Activated T-cell treated with anti-CD3 and anti-CD28 coated beads, Interleukin-2, amount 50 U/mL, for 48 hours (primary cell): ENCODE data around the gene ROR2.
A peak's percentile ranks its signal among the peaks of the same experiment; 100 is the strongest.

ENCODE experiments used
- DNase-seq, 2 experiments: peaks; one replicate each; pipeline ENCODE4 v3.0.0-alpha.2; 2020

ROR2 gene

DNA sequence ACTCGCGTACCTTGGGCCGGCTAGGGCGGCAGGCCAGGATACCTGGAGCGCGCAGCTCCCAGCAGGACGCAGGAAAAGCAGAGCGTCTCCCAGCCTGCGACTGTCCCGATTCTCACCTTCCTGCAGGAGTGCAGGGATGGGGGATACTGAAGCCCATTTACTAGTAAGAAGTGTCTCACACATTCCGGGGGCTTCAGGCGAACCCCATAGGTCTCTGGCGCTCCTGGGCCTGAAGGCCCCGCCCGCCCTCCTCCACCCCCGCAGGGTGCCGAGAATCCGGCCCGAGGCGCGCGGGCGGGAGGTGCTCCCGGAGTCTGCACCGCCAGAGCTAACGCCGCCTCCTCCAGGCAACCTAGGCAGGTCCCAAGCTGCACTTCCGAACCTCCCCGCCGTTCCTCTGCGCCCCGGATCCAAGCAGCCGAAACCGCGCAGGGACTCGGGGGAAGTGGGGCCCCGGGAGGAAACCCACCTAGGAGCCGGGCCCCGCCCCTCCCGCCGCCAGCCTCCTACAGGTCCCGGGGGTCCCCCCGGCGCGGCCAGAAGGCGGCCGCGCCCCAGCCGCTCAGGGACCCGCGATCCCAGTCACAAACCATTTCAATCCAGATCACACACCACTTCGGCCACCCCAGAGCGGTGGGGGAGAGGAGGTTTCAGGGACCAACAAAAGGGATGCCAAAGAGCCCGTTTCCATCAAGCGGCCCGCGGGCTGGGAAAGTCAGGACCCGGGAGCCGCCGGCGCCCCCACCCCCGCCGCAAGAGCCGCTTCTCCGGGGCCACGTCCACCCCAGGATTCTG lies 1.2 kb downstream of the ROR2 start:
- peak; percentile 43 to 51 for DNase-seq

DNA sequence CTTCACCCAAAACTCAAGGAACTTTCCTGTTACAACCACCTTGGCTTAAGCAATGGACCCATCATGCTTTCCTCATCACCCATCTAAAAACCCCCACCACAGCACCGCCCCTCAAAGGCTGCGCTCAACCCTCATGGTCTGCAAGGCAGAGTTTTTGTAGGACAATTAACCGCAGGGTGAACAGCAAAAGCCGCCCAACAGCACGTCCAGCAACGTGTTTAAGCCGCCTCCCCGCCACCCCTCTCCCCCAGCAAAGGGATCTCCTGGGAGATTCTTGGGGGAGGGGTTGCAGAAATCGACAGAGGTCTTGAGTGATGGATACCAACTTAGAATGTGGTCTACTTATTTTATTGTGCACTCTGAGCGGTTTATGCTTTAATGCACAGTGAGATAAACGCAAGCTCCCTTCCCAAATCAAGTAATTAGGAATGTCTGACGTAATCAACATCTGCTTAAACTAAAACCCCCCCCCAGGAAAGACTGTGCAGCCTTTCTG lies 1.9 kb downstream of the ROR2 start:
- no peak for DNase-seq

DNA sequence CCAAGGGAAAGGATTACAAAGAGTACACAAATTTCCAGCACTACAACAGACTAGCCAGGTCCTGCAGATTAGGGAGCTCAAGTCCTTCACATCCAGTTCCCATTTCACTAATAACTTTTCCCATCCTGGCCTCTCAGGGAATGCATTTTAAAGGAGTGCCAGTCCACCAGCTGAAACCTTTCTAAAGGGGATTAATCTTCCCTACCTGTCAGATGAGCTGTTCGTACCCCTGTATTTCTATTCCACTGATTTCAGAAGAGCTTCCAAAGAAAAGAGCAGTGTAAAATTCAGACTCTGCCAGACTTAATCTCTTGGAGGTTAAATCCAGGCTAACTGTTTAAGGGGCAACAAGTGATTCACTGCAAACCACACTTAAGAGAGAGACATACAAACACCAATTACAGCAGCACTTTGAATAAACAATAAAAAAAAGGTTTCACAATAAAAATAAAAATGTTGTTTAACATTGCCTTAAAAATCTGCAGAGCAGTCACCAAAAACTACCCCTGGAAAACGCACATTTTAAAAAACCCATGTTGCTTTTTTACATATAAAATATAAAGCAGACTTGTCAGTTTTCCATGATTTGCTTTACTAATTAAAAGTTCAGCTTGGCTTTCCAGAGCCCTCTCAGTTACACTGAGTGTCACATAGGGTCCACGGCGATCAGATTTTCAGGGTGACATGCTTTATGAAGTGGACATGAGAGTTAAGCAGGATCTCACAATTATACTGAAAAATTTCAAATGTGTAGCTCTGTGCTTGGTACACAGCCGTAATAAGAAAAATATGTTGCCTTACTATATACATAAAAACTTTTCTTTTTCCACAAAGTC lies 3.2 kb downstream of the ROR2 start:
- DNase-seq: no peak

DNA sequence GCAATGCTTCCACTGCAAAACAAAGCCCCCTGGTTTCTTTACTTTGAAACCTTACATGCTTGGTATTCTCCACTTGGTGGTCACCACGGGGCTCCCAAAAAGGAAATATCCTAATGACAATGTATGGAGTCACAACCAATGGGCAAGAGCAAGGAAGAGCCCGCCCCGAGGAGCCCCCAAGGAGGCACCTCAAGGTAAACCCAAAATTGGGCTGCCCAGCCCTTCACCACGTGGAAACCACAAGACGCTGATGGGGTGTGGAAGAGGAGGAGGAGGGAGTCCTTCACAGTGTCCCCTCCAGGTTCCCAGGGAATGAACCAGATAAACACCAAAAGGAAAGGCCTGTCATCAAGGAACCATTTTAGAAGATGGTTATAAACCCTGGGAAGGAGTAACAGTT lies 3.8 kb downstream of the ROR2 start:
- DNase-seq: no peak

DNA sequence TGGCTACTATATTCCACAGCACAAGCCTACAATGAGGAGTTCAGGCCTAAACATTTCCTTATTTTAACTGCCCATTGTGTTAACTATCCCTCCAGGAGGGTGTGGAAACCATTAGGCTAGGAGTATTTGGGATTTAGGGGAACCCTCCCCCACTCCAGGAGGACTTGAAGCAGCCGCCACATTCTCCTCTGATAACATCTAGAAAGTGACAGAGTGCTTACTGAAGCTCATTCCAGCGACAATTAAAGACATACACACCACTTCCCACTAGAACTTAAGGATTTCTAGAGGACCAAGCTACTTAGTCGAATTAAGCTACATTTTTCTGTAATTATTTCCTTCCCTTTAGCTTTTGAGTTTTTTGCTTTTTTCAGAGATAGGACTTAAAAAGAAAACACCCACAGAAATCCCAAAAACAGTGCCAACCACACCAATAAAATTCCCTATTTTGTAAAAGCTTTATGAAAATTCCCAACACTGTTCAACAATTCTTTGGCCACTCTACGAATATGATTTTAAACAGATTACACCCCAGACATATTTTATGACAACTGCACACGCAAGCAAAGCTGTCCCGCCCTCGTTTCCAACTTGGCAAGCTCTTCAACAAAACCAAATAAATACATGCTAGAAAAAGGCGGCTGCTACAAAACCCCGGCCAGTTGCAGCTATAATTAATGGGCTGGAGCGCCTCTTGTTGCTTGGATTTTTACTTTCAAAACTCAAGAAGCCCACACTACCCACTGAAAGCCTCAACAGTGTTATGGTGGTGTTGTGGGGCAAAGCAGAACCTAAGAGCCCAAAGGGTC lies 4.5 kb downstream of the ROR2 start:
- DNase-seq: no peak

DNA sequence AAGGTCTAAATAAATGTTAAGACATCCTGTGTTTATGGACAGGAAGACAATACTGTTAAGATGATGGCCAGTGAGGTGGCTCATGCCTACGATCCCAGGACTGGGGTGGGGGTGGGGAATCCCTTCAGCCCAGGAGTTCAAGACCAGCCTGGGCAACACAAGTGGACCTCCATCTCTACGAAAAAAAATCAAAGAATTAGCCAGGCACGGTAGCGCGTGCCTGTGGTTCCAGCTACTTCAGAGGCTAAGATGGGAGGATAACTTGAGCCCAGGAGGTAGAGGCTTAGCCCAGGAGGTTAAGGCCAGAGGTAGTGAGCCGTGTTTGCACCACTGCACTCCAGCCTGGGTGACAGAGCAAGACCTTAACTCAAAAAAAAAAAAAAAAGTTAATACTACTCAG lies 5.3 kb downstream of the ROR2 start:
- DNase-seq: no peak

DNA sequence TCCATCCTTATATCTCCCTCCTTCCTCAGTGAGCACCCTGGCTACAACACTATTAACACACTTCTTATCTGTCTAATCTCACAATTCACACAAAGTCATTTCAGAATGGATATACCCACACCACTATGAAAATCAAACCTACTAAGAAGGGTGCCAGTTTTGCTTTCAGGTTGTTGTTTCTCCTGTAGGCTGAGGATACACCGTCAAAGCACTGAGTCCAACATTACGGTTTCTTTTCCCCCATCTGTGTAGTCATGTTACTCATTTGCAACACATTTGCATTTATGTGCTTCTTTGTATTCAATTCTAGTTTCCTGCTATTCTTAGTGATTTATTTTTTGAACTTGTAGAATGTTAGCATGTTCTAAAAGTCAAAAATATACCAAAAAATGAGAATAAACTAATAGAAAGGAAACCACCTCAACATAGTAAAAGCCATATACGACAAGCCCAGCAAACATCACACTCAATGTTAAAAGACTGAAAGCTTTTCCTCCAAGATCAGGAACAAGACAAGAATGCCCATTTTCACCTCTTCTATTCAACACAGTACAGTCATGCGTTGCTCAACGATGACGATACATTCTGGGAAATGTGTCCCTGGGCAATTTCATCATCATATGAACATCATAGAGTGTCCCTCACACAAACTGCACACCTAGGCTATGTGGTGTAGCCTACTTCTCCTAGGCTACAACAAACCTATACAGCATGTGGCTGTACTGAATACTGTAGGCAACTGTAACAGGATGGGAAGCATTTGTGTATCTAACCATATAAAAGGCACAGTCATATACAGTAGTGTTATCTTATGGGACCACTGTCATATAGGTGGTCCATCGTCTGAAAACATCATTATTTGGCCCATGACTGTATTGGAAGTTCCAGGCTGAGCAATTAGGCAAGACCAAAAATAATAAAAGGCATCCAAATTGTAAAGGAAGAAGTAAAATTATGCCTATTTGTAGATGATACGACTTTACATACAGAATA lies 6.3 kb downstream of the ROR2 start:
- no peak for DNase-seq

DNA sequence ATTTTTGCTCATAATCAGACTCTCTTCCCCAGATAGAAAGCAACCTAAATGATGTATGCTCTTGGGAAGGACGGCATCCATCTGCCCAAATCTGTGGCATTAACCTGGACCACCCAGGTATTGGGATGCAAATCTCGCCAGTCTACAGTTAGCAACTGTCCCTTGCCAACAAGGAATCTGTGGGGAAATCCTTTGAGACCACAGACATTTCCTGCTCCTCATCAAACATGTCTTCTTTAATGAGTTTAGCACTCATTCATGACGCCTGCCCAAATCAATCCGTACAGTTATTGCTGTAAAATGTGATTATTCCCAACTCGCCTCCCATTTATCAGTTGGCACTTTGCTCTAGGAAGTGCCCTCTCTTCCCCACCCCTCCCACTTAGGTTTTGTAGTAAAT lies 7.8 kb downstream of the ROR2 start:
- no peak for DNase-seq

DNA sequence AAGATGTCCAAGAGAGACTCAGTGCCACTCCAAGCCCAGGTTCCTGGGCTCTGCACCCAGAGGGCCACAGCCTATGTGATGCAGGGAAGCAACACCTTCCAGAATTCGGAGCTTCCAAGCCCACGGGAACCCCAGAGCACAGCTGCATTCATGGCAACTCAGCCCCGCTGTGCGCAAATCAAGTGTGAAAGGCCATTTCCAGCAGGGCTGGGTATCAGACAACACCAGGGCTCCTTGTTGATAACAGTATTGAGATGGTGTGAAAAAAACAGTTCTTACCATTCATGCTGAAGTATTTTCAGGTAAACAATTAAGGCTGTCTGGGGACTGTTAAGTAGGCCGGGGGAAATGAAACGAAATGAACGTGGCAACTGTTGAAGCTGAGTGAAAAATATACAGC lies 10.1 kb downstream of the ROR2 start:
- DNase-seq: no peak

DNA sequence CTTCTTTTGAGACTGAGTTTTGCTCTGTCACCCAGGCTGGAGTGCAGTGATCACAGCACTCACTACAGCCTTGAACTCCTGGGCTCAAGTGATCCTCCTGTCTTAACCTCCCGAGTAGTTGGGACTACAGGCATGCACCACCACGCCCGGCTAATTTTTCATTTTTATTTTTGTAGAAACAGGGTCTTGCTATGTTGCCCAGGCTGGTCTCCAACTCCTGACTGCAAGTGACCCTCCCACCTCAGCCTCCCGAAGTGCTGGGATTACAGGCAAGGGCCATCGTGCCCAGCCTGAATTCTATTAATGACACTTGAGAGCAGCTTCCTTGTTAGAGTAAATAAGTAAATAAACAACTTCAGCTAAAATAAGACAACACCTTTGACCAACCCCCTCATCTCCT lies 12.3 kb downstream of the ROR2 start:
- DNase-seq: no peak

DNA sequence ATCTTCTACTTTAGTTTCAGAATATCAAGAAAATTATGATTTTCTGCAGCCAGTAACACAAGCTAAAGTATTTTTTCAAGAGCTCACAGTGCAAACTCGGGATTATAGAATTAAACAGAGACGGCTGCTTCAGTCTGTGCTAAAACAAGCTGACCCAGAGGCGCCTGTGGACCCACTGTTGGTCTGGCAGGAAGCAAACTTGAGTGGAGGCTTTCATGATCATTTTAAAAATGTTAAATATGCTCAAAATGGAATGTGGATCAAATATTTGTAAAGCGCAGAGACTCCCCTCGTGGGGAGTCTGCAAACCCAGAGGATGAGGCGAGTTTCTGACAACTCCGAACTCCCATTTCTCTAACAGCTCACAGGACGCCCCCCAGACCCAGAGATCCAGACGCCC lies 13.0 kb downstream of the ROR2 start:
- DNase-seq: no peak

DNA sequence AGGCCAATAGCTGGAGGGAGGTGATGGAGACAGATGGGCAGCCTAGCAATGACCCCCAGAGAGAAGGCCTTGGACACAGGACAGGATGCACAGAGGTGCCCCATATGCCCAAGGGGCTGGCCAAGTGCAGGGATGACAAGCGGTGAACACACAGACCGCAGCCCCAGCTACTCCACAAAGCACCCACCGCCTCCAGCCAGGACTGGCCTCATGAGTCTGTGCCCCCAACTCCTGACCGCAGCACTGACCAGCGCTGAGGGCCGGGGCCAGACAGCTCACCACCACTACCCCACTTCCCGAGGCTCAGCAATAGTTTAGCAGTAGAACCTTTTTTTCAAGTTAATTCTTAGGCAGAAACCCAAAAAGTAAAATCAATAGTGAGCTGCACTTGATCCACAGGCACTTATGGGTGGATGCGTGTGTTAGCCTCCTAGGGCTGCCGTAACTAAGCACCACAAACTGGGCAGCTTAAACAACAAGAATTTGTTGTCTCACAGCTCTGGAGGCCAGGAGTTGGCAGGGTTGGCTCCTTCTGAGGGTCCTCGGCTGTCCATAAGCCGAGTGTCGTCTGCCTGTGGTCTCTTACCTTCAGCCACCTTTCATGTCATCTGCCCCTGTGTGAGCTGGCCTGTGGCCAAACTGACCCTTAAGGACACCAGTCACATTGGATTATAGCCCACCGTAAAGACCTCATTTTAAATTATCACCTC lies 14.1 kb downstream of the ROR2 start:
- no peak for DNase-seq

DNA sequence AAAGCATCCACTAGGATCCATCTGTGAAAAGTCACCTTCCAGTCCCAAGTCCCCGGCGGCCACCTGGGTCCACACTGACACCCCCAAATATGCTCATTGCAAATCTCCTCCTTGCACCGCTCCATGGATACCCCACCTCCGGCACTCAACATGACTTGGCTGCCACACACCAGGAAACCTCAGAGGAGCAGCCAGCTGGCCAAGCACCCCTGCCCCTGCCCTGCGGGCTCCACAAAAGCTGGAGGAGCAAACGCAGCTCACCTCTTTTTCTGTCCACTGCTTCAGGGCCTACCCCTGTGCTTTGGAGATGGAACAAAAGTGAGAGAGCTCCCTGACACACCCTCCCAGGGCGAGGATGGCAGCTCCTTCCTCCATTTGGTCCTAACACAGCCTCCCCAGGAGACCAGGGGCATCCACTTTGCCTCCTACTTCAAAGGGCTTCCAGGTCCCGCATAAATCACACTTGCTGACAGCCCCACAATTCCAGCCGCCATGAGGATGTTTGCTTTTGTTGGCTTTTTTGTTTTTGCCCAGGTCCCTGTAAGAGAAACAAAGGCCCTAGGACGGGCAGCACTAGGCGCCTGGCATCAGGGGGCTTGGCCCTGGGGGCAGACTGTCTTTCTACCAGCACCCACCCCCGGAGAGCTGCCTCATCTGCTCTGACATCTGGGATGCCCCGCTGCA lies 14.8 kb downstream of the ROR2 start:
- DNase-seq: no peak

DNA sequence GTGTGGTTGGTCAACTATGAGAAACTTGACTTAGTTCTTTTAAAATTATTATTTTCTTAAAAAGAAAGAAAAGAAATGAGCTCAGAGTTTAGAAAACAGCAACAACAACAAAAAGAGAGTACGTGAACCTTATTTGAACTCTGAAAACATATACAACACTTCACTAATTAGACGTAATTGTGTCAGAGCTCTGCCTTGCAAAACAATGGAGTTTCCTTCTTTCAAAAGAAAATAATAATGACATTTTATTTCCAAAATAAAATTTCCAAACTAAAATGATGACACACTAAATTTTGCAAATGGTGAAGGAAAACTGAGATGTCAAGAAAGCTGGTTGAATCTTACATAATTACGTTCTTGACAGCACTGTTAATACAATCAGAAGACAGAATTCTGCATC lies 15.4 kb downstream of the ROR2 start:
- DNase-seq: no peak

DNA sequence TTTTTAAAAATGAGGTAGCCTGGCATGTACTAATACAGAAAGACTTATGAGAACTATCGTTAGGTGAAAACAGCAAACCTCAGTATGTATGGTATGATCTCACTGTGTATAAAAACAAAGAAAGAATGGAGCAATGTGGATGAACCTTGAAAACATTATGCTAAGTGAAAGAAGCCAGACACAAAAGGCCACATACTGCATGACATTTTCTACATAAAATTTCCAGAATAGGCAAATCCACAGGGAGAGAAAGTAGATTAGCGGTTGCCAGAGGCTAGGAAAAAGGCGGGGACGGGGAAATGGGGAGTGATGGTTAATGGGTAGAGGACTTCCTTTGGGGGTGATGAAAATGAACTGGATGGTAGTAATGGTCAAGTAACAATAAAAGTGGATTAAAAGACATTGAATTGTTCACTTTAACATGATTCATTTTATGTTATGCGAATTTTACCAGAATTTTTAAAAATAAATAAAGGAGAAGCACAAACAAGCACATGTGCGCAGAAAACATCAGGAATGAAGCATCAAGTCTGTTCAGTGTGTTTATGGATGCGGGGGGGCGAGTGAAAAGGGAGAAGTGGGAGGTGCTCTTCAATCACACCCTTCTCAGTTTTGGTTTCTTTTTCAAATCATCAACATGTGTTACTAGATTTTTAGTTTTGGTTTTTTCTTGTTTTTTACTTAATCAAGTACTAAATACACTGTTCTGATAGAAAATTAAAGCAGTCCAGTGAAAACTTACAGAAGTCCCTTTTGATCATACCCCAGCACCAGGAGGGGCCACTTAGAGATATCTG lies 16.3 kb downstream of the ROR2 start:
- no peak for DNase-seq

DNA sequence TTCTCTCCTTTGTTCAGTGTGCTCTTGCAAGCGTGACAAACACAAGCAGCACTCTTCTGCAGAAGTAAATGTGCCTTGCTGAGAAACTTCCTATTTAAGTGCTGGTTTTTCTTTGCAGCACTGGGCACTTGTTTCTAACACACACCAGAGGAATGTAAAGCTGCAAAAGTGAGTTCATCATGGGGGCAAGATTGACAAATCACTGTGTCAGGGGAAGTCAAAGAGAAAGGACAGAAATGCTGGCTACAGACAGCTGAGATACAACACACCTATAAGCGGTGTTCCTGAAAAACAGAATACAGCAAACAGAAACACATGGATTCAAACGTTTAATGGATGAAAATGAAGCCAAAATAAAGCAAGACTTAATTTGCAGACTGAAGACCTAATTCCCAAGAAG lies 19.6 kb downstream of the ROR2 start:
- DNase-seq: no peak

DNA sequence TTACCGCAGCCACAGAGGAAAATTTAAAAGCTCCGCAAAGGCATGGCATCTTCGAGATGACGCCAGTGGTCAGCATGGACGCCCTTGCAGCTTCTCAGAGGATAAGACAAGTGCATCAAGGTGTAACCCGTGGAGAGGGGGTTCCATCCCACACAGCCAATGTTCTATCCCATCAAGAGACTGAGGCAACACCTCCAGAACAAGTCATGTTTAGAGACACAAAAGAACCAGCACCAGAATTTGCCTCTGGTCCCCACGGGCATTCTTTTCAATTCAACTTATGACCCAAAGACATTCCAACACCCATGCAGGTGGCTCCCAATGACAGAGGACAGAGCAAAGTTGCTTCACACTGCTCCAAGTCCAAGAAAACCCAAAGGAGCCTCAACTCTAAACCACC lies 20.7 kb downstream of the ROR2 start:
- no peak for DNase-seq

DNA sequence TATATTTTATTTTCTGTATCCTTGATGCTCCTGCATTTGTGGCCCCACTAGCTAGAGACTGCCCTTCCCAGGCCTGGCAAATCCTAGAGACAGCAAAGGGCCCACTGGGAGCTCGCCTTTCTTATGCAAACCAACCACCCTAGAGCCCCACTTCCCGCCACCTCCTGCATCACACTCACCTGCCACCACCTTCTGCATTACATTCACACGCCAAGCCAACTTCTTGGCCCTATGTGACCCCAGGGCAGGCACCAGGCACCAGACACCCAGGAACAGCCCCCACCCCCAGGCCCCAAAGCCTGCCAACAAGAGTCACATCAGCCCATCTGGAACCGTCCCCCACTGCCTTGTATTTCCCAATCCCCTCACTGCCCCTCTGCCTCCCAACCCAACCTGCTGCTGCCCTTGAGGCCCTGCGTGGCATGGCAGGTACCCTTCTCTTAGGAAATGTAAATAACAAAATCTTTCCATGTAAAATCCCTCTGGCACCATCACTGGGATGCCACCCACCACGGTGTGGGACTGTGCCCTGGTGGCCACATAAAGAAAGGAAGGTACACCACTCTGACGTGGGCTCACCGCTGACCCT lies 22.0 kb downstream of the ROR2 start:
- no peak for DNase-seq

DNA sequence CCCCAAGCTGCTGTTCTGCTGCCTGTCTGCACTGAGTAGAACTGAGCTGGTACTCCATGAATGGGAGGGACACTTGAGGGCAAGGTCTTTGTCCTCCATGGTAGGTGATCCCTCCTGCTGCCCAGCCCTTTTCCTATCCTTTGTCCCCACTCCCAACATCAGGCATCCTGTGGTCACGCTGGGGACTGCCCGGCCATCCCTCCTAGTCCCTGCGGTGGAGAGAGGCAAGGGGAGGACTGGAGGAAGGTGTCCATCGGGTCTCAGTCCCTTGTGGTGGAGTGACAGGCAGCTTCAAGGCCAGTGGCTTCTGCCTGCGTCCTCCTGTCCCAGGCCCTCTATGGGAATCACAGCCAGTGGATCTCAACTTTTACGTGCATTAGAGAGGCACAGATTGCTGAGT lies 25.9 kb downstream of the ROR2 start:
- no peak for DNase-seq

DNA sequence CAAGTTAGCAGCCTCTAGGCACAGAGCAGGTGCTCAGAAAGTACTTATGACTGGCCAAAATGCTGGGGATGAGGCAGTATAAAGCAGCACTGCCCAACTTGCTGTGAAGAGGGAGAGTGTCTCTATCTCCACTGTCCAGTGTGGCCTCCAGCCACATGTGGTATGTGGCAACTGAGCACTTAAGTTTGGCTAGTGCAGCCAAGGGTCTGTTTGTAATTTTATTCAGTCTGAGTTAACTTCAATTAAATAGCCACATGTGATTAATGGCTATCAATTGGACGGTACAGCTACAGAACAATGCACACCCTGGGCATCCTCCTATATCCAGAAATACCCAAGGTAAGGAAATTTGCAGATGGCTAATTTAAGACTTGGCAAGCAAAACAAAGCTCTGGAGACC lies 26.9 kb downstream of the ROR2 start:
- DNase-seq: no peak
